Measurements from ENCODE around the gene FAM47C. TPM values are rescaled to one million over a fixed set of nuclear protein-coding genes. Genes with fewer than 3 reads are reported as not detected.

The FAM47C gene
- total RNA-seq, 2 donors from 2014 or later: not detected

- Mint-ChIP-seq H3K27ac (no peak overlapping the region), H3K4me1 (peaks cover 2% of the 10 kb centered on the region), H3K36me3 (ENCODE audit: low read depth) (no peaks in the 10 kb centered on the region), H3K4me3 (no peak overlapping the region), H3K27me3 (ENCODE audit: insufficient read depth) (peaks cover 18% of the 10 kb centered on the region), H3K9me3 (peaks cover 24% of the 10 kb centered on the region)
- Histone ChIP-seq H3K4me3 (ENCODE audit: low read length) (no peak overlapping the region), H3K9me3 (ENCODE audit: control insufficient read depth, low read length) (no peaks in the 10 kb centered on the region), H3K36me3 (ENCODE audit: control insufficient read depth, insufficient read depth, low read length) (no peaks in the 10 kb centered on the region), H3K4me1 (ENCODE audit: control insufficient read depth, insufficient read depth, low read length) (no peaks in the 10 kb centered on the region), H3K9ac (ENCODE audit: extremely low read depth, low read length, poor library complexity, severe bottlenecking) (no peak overlapping the region), H3K27me3 (ENCODE audit: control insufficient read depth, insufficient read depth, low read length, poor library complexity, severe bottlenecking) (no peaks in the 10 kb centered on the region), H3K27ac (ENCODE audit: low read depth, low read length) (no peak overlapping the region)
- DNase-seq: no peak
- 4% methylated on average over 37 of the region's 45 CpGs; no CpG with 5 or more reads in 1 of the 2 experiments for WGBS, 2 experiments (ENCODE audit: insufficient coverage in 1 of 2, insufficient read length in 1 of 2)
- no peak for TF ChIP-seq CTCF (conservative IDR thresholded peaks at IDR 0.05)
Measured at GRCh38 chrX:36963852-36964251, 44.3 kb upstream of the FAM47C start.

GRCh38 chrX:36973575-36973974 is 34.6 kb upstream of the FAM47C start:
- H3K9ac ChIP-seq (ENCODE audit: extremely low read depth, low read length, poor library complexity, severe bottlenecking): no peak overlapping the region
- H3K4me3 ChIP-seq (ENCODE audit: low read length): no peak overlapping the region
- peaks cover 13% of the 10 kb centered on the region for H3K9me3 Mint-ChIP-seq
- no peaks in the 10 kb centered on the region for H3K9me3 ChIP-seq (ENCODE audit: control insufficient read depth, low read length)
- H3K27ac Mint-ChIP-seq: no peak overlapping the region
- H3K27ac ChIP-seq (ENCODE audit: low read depth, low read length): no peak overlapping the region
- no peaks in the 10 kb centered on the region for H3K4me1 ChIP-seq (ENCODE audit: control insufficient read depth, insufficient read depth, low read length)
- H3K36me3 ChIP-seq (ENCODE audit: control insufficient read depth, insufficient read depth, low read length): no peaks in the 10 kb centered on the region
- TF ChIP-seq CTCF (conservative IDR thresholded peaks at IDR 0.05): no peak
- no peaks in the 10 kb centered on the region for H3K27me3 ChIP-seq (ENCODE audit: control insufficient read depth, insufficient read depth, low read length, poor library complexity, severe bottlenecking)
- no peak for DNase-seq
- no peaks in the 10 kb centered on the region for H3K36me3 Mint-ChIP-seq (ENCODE audit: low read depth)
- no peaks in the 10 kb centered on the region for H3K27me3 Mint-ChIP-seq (ENCODE audit: insufficient read depth)
- no peak overlapping the region for H3K4me3 Mint-ChIP-seq
- no peaks in the 10 kb centered on the region for H3K4me1 Mint-ChIP-seq

GRCh38 chrX:36974911-36975310 is 33.3 kb upstream of the FAM47C start:
- Histone ChIP-seq H3K4me1 (ENCODE audit: control insufficient read depth, insufficient read depth, low read length) (no peaks in the 10 kb centered on the region), H3K9ac (ENCODE audit: extremely low read depth, low read length, poor library complexity, severe bottlenecking) (no peak overlapping the region), H3K36me3 (ENCODE audit: control insufficient read depth, insufficient read depth, low read length) (no peaks in the 10 kb centered on the region), H3K9me3 (ENCODE audit: control insufficient read depth, low read length) (no peaks in the 10 kb centered on the region), H3K27ac (ENCODE audit: low read depth, low read length) (no peak overlapping the region), H3K27me3 (ENCODE audit: control insufficient read depth, insufficient read depth, low read length, poor library complexity, severe bottlenecking) (no peaks in the 10 kb centered on the region), H3K4me3 (ENCODE audit: low read length) (no peak overlapping the region)
- Mint-ChIP-seq H3K36me3 (ENCODE audit: low read depth) (no peaks in the 10 kb centered on the region), H3K27me3 (ENCODE audit: insufficient read depth) (no peaks in the 10 kb centered on the region), H3K27ac (no peak overlapping the region), H3K9me3 (peaks cover 13% of the 10 kb centered on the region), H3K4me3 (no peak overlapping the region), H3K4me1 (no peaks in the 10 kb centered on the region)
- WGBS, 2 experiments (ENCODE audit: insufficient coverage in 1 of 2, insufficient read length in 1 of 2): 92% methylated on average over 6 of the region's 6 CpGs; no CpG with 5 or more reads in 1 of the 2 experiments
- no peak for DNase-seq
- TF ChIP-seq CTCF (conservative IDR thresholded peaks at IDR 0.05): no peak

Data from endodermal cell (in vitro differentiated cells).